ENCODE measurements around the gene COL3A1. TPM values are rescaled to one million over a fixed set of nuclear protein-coding genes. Genes with fewer than 3 reads are reported as not detected.
A peak's percentile ranks its signal among the peaks of the same experiment; 100 is the strongest.

COL3A1 gene
- under 1 TPM in 1 of 2 donors, not detected in 1; 0.12 TPM for total RNA-seq

GRCh38 chr2:188974164-188974563 lies at the start of gene COL3A1:
COL3A1 (plus strand) TSS chr2:188974373; CDS start chr2:188974490, 117 bp downstream.
- no peak within 1 kb of the TSS for H3K27ac Mint-ChIP-seq
- ATAC-seq (replicated peaks in 1 of 2) (no peak), DNase-seq (no peak)
- no peak within 1 kb of the TSS for H3K4me3 Mint-ChIP-seq
- no peaks in the 10 kb centered on the region for H3K9me3 Mint-ChIP-seq
- peaks cover 10% of the 10 kb centered on the region for H3K4me1 Mint-ChIP-seq (ENCODE audit: low read depth)
- H3K27me3 Mint-ChIP-seq (ENCODE audit: low read depth) = peaks cover 27% of the 10 kb centered on the region
- H3K36me3 Mint-ChIP-seq (ENCODE audit: insufficient read depth in 2 of 2) = no peaks in the 10 kb centered on the region

DNA sequence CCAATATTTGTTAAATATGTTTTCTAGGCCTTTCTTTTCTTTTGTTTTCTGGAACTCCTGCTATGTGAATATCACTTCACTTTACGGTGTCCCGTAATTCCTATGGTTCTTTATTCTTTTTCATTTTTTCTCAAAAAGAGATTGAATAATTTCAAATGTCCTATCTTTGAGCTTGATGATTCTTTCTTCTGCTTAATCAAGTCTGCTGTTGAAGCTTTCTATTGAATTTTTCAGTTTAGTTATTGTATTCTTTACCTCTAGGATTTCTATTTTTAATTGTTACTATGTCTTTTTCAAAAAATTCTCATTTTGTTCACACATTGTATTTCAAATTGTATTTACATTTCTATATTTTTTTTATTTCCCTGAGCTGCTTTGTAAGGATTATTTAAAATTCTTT lies 45.5 kb upstream of the COL3A1 start:
- Mint-ChIP-seq H3K4me1 (ENCODE audit: low read depth) (no peaks in the 10 kb centered on the region), H3K4me3 (no peak overlapping the region), H3K36me3 (ENCODE audit: insufficient read depth in 2 of 2) (peaks cover 0 to 2% of the 10 kb centered on the region in 2 donors), H3K27ac (no peak overlapping the region), H3K9me3 (peaks cover 6 to 17% of the 10 kb centered on the region in 2 donors), H3K27me3 (ENCODE audit: low read depth) (no peaks in the 10 kb centered on the region)
- DNase-seq = no peak
- no peak for ATAC-seq (replicated peaks in 1 of 2)

DNA sequence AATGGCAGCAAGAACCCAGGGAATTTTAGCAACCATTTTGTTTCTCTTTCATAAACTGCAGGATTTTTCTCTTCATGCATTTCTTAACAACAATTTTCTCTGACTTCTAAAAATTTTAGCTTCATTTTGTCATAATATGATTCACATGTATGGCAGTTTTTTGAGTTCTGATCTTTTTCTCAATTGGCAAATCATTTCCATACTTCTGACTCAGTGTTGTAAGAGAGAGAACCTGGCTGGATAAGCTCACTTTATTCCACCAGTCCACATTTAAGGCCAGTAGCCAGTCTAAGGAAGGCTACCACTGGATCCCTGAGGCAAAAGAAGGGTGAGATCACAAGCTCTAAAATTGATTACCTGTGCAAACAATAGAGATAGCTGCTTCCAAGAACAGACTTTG lies 42.8 kb upstream of the COL3A1 start:
- peaks cover 7 to 17% of the 10 kb centered on the region in 2 donors for H3K9me3 Mint-ChIP-seq
- H3K27me3 Mint-ChIP-seq (ENCODE audit: low read depth) = no peaks in the 10 kb centered on the region
- H3K4me1 Mint-ChIP-seq (ENCODE audit: low read depth) = no peaks in the 10 kb centered on the region
- no peak for DNase-seq
- ATAC-seq (replicated peaks in 1 of 2) = no peak
- H3K36me3 Mint-ChIP-seq (ENCODE audit: insufficient read depth in 2 of 2) = peaks cover 0 to 2% of the 10 kb centered on the region in 2 donors
- H3K4me3 Mint-ChIP-seq = no peak overlapping the region
- no peak overlapping the region for H3K27ac Mint-ChIP-seq

- H3K27ac Mint-ChIP-seq = no peak overlapping the region
- no peaks in the 10 kb centered on the region for H3K36me3 Mint-ChIP-seq (ENCODE audit: insufficient read depth in 2 of 2)
- H3K4me1 Mint-ChIP-seq (ENCODE audit: low read depth) = no peaks in the 10 kb centered on the region
- H3K9me3 Mint-ChIP-seq = peaks cover 0 to 1% of the 10 kb centered on the region in 2 donors
- ATAC-seq (replicated peaks in 1 of 2) (no peak), DNase-seq (no peak)
- H3K27me3 Mint-ChIP-seq (ENCODE audit: low read depth) = no peaks in the 10 kb centered on the region
- no peak overlapping the region for H3K4me3 Mint-ChIP-seq
Observed at GRCh38 chr2:188937228-188938220, 36.6 kb upstream of the COL3A1 start.

- no peak overlapping the region for H3K27ac Mint-ChIP-seq
- peaks cover 0 to 3% of the 10 kb centered on the region in 2 donors for H3K9me3 Mint-ChIP-seq
- DNase-seq (no peak), ATAC-seq (replicated peaks in 1 of 2) (no peak)
- H3K4me3 Mint-ChIP-seq = no peak overlapping the region
- H3K36me3 Mint-ChIP-seq (ENCODE audit: insufficient read depth in 2 of 2) = no peaks in the 10 kb centered on the region
- H3K4me1 Mint-ChIP-seq (ENCODE audit: low read depth) = no peaks in the 10 kb centered on the region
- no peaks in the 10 kb centered on the region for H3K27me3 Mint-ChIP-seq (ENCODE audit: low read depth)
Observed at GRCh38 chr2:188940171-188940570, 34.0 kb upstream of the COL3A1 start.

DNA sequence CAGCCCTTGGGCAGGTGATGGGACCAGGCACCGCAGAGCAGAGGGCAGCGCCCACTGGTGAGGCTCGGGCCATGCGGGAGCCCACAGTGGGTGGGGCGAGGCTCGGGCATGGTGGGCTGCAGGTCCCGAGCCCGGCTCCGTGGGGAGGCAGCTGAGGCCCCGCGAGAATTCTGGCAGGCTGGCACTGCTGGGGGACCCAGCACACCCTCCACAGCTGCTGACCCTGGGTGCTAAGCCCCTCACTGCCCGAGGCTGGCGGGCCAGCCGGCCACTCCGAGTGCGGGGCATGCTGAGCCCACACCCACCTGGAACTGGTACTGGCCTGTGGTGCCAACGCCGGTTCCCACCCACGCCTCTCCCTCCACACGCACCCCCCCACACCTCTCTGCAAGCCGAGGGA lies 29.7 kb upstream of the COL3A1 start:
- H3K4me1 Mint-ChIP-seq (ENCODE audit: low read depth) = no peaks in the 10 kb centered on the region
- ATAC-seq (replicated peaks in 1 of 2) = no peak
- no peak overlapping the region for H3K4me3 Mint-ChIP-seq
- H3K36me3 Mint-ChIP-seq (ENCODE audit: insufficient read depth in 2 of 2) = no peaks in the 10 kb centered on the region
- peaks cover 0 to 6% of the 10 kb centered on the region in 2 donors for H3K9me3 Mint-ChIP-seq
- DNase-seq = no peak
- H3K27me3 Mint-ChIP-seq (ENCODE audit: low read depth) = no peaks in the 10 kb centered on the region
- H3K27ac Mint-ChIP-seq = no peak overlapping the region

- DNase-seq (no peak), ATAC-seq (replicated peaks in 1 of 2) (no peak)
- no peaks in the 10 kb centered on the region for H3K36me3 Mint-ChIP-seq (ENCODE audit: insufficient read depth in 2 of 2)
- no peak overlapping the region for H3K4me3 Mint-ChIP-seq
- H3K9me3 Mint-ChIP-seq = peaks cover 0 to 6% of the 10 kb centered on the region in 2 donors
- no peak overlapping the region for H3K27ac Mint-ChIP-seq
- H3K4me1 Mint-ChIP-seq (ENCODE audit: low read depth) = no peaks in the 10 kb centered on the region
- H3K27me3 Mint-ChIP-seq (ENCODE audit: low read depth) = no peaks in the 10 kb centered on the region
Observed at GRCh38 chr2:188949046-188949818, 24.9 kb upstream of the COL3A1 start.

GRCh38 chr2:188952901-188953300 lies 21.3 kb upstream of the COL3A1 start:
- H3K4me1 Mint-ChIP-seq (ENCODE audit: low read depth) = peaks cover 5% of the 10 kb centered on the region
- no peak overlapping the region for H3K27ac Mint-ChIP-seq
- H3K27me3 Mint-ChIP-seq (ENCODE audit: low read depth) = no peaks in the 10 kb centered on the region

GRCh38 chr2:188956290-188956689 lies 17.9 kb upstream of the COL3A1 start:
- peaks cover 1 to 7% of the 10 kb centered on the region in 2 donors for H3K9me3 Mint-ChIP-seq
- DNase-seq (no peak), ATAC-seq (replicated peaks in 1 of 2) (no peak)
- H3K4me3 Mint-ChIP-seq = no peak overlapping the region
- peaks cover 7% of the 10 kb centered on the region for H3K27me3 Mint-ChIP-seq (ENCODE audit: low read depth)
- peaks cover 5% of the 10 kb centered on the region for H3K4me1 Mint-ChIP-seq (ENCODE audit: low read depth)
- peaks cover 0 to 1% of the 10 kb centered on the region in 2 donors for H3K36me3 Mint-ChIP-seq (ENCODE audit: insufficient read depth in 2 of 2)
- no peak overlapping the region for H3K27ac Mint-ChIP-seq

More at GRCh38 chr2:188952901-188953300, 21.3 kb upstream of the COL3A1 start:
- Mint-ChIP-seq H3K9me3 (peaks cover 0 to 2% of the 10 kb centered on the region in 2 donors), H3K36me3 (ENCODE audit: insufficient read depth in 2 of 2) (no peaks in the 10 kb centered on the region), H3K4me3 (no peak overlapping the region)
- DNase-seq = no peak
- no peak for ATAC-seq (replicated peaks in 1 of 2)

GRCh38 chr2:188956961-188957360 lies 17.2 kb upstream of the COL3A1 start:
- Mint-ChIP-seq H3K9me3 (peaks cover 1 to 8% of the 10 kb centered on the region in 2 donors), H3K36me3 (ENCODE audit: insufficient read depth in 2 of 2) (peaks cover 0 to 1% of the 10 kb centered on the region in 2 donors), H3K4me3 (no peak overlapping the region), H3K27ac (no peak overlapping the region), H3K27me3 (ENCODE audit: low read depth) (peaks cover 14% of the 10 kb centered on the region), H3K4me1 (ENCODE audit: low read depth) (peaks cover 5% of the 10 kb centered on the region)
- ATAC-seq (replicated peaks in 1 of 2) (no peak), DNase-seq (no peak)

GRCh38 chr2:188957646-188958045 lies 16.5 kb upstream of the COL3A1 start:
- peaks cover 0 to 1% of the 10 kb centered on the region in 2 donors for H3K36me3 Mint-ChIP-seq (ENCODE audit: insufficient read depth in 2 of 2)
- H3K27ac Mint-ChIP-seq = no peak overlapping the region
- H3K4me3 Mint-ChIP-seq = no peak overlapping the region
- no peak for ATAC-seq (replicated peaks in 1 of 2)
- H3K9me3 Mint-ChIP-seq = peaks cover 1 to 8% of the 10 kb centered on the region in 2 donors
- no peak for DNase-seq
- H3K27me3 Mint-ChIP-seq (ENCODE audit: low read depth) = peaks cover 14% of the 10 kb centered on the region
- H3K4me1 Mint-ChIP-seq (ENCODE audit: low read depth) = peaks cover 5% of the 10 kb centered on the region

- H3K4me3 Mint-ChIP-seq = no peak overlapping the region
- peaks cover 0 to 1% of the 10 kb centered on the region in 2 donors for H3K36me3 Mint-ChIP-seq (ENCODE audit: insufficient read depth in 2 of 2)
- no peak overlapping the region for H3K27ac Mint-ChIP-seq
- no peaks in the 10 kb centered on the region for H3K4me1 Mint-ChIP-seq (ENCODE audit: low read depth)
- DNase-seq = no peak
- peaks cover 1 to 3% of the 10 kb centered on the region in 2 donors for H3K9me3 Mint-ChIP-seq
- peaks cover 14% of the 10 kb centered on the region for H3K27me3 Mint-ChIP-seq (ENCODE audit: low read depth)
- ATAC-seq (replicated peaks in 1 of 2) = no peak
Observed at GRCh38 chr2:188963741-188964140, 10.4 kb upstream of the COL3A1 start.

DNA sequence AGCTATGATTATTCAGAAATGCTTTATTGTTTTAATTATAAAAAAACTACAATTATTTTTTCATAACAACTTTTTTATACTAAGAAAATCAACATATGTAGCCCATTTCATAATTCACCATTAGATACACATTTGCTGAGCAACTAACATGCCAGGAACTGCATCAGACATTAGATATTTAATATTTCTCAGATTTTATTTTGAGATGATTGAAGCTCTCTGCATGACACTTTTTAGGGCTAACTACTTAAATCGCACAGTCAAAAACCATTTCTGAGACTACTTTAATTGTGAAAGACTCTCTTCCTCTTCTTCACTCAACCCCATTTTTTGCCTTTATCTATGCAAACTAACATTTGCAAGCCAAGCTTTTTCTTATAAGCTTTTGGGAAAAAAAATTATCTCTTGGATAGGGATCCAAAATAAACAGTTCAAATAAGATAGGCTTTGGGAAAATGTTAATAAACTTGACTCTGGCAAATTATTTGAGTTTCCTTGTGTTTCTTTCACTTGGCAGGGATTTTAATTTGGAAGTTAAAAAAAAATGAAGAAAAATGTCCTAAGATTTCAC lies 9.1 kb upstream of the COL3A1 start:
- ATAC-seq (replicated peaks in 1 of 2) (no peak), DNase-seq (no peak)
- Mint-ChIP-seq H3K4me3 (no peak overlapping the region), H3K4me1 (ENCODE audit: low read depth) (no peaks in the 10 kb centered on the region), H3K9me3 (peaks cover 0 to 3% of the 10 kb centered on the region in 2 donors), H3K36me3 (ENCODE audit: insufficient read depth in 2 of 2) (no peaks in the 10 kb centered on the region), H3K27me3 (ENCODE audit: low read depth) (peaks cover 14% of the 10 kb centered on the region), H3K27ac (peak overlapping the region; percentile 50)
